Measurements from ENCODE around the gene AMFR. TPM values are rescaled to one million over a fixed set of nuclear protein-coding genes. Genes with fewer than 3 reads are reported as not detected.

Gene AMFR
- total and polyA plus RNA-seq, 2 donors, result 34.6 to 52.4 TPM

DNA sequence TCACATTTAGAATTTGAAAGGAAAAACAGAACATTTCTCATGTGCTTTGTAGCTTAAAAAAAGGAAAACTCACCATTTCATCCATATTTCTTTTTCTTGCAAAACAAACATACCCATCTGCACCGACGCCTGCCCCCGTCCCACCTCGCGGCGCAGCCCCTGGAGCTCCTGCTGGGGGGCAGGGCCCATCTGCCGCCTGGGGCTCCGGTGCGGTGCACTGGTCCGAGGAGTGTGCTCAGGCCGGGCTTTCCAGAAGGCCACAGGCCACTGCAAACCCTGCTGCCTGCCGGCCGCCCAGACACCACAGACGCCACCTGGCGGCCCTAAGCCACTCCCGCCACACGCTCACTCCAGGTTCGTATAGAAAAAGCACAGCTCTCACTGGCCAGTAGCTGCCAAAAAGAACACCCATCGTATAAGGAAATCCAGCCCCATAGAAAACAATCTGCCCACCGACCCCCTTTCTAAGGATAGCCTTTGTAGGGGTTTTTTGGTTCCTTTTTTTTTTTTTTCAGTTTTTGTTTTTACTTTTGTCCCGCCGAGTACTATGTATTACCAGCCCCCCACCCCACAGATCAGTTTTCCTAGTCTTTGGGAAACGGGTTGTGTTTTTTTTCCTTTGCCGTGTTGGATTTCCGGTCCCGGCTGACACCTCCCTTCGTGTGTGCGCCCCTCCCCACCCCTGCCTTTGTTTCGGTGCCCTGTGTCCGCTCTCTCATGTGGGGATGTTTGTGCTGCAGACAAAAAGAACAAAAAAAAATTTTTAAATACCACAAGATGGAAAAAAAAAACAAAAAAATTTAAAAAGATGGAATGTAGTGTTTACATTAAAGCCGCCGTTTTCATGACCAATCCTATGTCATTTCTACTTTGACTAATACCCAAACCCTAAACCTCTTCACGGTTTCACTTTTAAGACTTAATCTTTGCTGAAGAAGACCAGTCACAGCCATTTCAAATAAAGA is 68.8 kb downstream of the AMFR start:
- Histone ChIP-seq H3K9me3 (ENCODE audit: control insufficient read depth in 2 of 2, insufficient read depth in 1 of 2, low read length in 1 of 2) (no peaks in the 10 kb centered on the region), H3K36me3 (ENCODE audit: control insufficient read depth in 2 of 2, insufficient read depth in 2 of 2, low read length in 1 of 2) (peaks cover 0 to 8% of the 10 kb centered on the region in 2 donors), H3K27me3 (ENCODE audit: control insufficient read depth in 2 of 2, insufficient read depth in 1 of 2, low read length in 1 of 2) (no peaks in the 10 kb centered on the region), H3K4me3 (ENCODE audit: low read length in 2 of 2) (peak overlapping the region; percentile 46 to 57), H3K27ac (ENCODE audit: low read depth in 1 of 2, low read length in 1 of 2) (peak overlapping the region in 1 of 2 donors; percentile 52), H3K4me1 (ENCODE audit: control insufficient read depth in 2 of 2, insufficient read depth in 2 of 2, low read length in 2 of 2) (peaks cover 0 to 16% of the 10 kb centered on the region in 2 donors)
- WGBS, result 4% methylated on average over 33 of the region's 33 CpGs
- peak in 8 of 9 donors; percentile 14 to 68 (median 36) for DNase-seq (ENCODE audit: low read depth in 6 of 9, low spot score in 9 of 9)

DNA sequence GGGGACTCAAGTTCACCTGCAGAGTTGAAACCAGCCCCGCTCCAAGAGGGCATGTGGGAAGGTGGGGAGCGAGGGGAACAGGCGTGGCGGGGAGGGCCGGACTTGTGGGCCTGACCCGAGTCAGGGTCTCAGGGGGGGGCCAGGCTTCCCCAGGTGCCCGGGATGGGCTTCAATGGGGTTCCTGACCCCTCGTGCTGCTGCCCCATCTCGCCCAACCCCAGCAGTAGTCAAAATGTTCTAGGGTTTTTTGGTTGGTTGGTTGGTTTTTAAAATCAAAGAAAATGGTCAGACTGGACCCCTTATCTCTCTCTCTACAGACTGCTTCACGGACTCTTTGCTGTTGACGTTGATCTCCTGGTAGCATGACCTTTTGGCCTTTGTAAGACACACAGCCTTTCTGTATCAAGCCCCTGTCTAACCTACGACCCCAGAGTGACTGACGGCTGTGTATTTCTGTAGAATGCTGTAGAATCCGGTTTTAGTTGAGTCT is 69.5 kb downstream of the AMFR start:
- Histone ChIP-seq H3K4me1 (ENCODE audit: control insufficient read depth in 2 of 2, insufficient read depth in 2 of 2, low read length in 2 of 2) (peaks cover 0 to 16% of the 10 kb centered on the region in 2 donors), H3K27me3 (ENCODE audit: control insufficient read depth in 2 of 2, insufficient read depth in 1 of 2, low read length in 1 of 2) (no peaks in the 10 kb centered on the region), H3K36me3 (ENCODE audit: control insufficient read depth in 2 of 2, insufficient read depth in 2 of 2, low read length in 1 of 2) (peaks cover 0 to 8% of the 10 kb centered on the region in 2 donors), H3K4me3 (ENCODE audit: low read length in 2 of 2) (peak overlapping the region; percentile 46 to 57), H3K9me3 (ENCODE audit: control insufficient read depth in 2 of 2, insufficient read depth in 1 of 2, low read length in 1 of 2) (no peaks in the 10 kb centered on the region), H3K27ac (ENCODE audit: low read depth in 1 of 2, low read length in 1 of 2) (peak overlapping the region in 1 of 2 donors; percentile 12)
- no peak for DNase-seq (ENCODE audit: low read depth in 6 of 9, low spot score in 9 of 9)
- WGBS, result 91% methylated on average over 14 of the region's 14 CpGs

DNA sequence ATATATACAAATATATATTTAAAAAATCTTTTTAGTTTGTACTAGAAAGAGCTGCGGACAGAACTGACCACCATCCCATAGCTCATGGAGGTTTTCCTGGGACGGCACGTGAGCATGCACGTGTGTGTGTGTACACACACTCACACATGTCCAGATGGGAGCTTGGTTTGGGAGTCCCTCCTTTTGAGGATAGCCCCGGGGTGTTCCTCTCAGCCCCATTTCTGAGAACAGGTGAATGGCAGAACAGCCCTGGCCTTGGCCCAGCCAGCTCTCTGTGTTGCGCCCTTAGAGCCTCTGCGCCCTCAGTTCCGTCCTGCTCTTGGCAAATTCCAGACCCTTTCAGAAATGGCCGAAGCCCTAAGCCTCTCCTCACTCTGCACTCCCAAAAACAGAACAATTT is 70.1 kb downstream of the AMFR start:
- 98% methylated on average over 9 of the region's 9 CpGs for WGBS
- H3K9me3 ChIP-seq (ENCODE audit: control insufficient read depth in 2 of 2, insufficient read depth in 1 of 2, low read length in 1 of 2), result no peaks in the 10 kb centered on the region
- no peak overlapping the region for H3K27ac ChIP-seq (ENCODE audit: low read depth in 1 of 2, low read length in 1 of 2)
- H3K27me3 ChIP-seq (ENCODE audit: control insufficient read depth in 2 of 2, insufficient read depth in 1 of 2, low read length in 1 of 2), result no peaks in the 10 kb centered on the region
- H3K36me3 ChIP-seq (ENCODE audit: control insufficient read depth in 2 of 2, insufficient read depth in 2 of 2, low read length in 1 of 2), result peaks cover 0 to 2% of the 10 kb centered on the region in 2 donors
- no peak for DNase-seq (ENCODE audit: low read depth in 6 of 9, low spot score in 9 of 9)
- H3K4me3 ChIP-seq (ENCODE audit: low read length in 2 of 2), result no peak overlapping the region
- H3K4me1 ChIP-seq (ENCODE audit: control insufficient read depth in 2 of 2, insufficient read depth in 2 of 2, low read length in 2 of 2), result peaks cover 0 to 16% of the 10 kb centered on the region in 2 donors

DNA sequence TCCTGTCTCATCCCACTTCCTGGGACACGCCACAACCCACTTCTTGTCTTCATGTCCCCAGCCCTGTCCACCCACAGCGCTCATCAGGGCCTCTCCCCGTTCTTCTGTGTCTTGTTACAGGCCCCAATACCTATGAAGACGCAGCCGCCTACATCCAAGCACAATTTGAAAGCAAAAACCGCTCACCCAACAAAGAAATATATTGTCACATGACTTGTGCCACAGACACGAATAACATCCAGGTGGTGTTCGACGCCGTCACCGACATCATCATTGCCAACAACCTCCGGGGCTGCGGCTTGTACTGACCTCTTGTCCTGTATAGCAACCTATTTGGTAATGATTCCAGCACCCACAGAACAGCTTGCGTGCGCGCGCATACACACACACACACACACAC is 70.6 kb downstream of the AMFR start:
- H3K4me3 ChIP-seq (ENCODE audit: low read length in 2 of 2), result no peak overlapping the region
- no peaks in the 10 kb centered on the region for H3K36me3 ChIP-seq (ENCODE audit: control insufficient read depth in 2 of 2, insufficient read depth in 2 of 2, low read length in 1 of 2)
- peaks cover 0 to 12% of the 10 kb centered on the region in 2 donors for H3K4me1 ChIP-seq (ENCODE audit: control insufficient read depth in 2 of 2, insufficient read depth in 2 of 2, low read length in 2 of 2)
- DNase-seq (ENCODE audit: low read depth in 6 of 9, low spot score in 9 of 9), result no peak
- H3K27ac ChIP-seq (ENCODE audit: low read depth in 1 of 2, low read length in 1 of 2), result no peak overlapping the region
- H3K27me3 ChIP-seq (ENCODE audit: control insufficient read depth in 2 of 2, insufficient read depth in 1 of 2, low read length in 1 of 2), result no peaks in the 10 kb centered on the region
- H3K9me3 ChIP-seq (ENCODE audit: control insufficient read depth in 2 of 2, insufficient read depth in 1 of 2, low read length in 1 of 2), result no peaks in the 10 kb centered on the region
- 97% methylated on average over 17 of the region's 17 CpGs for WGBS

DNA sequence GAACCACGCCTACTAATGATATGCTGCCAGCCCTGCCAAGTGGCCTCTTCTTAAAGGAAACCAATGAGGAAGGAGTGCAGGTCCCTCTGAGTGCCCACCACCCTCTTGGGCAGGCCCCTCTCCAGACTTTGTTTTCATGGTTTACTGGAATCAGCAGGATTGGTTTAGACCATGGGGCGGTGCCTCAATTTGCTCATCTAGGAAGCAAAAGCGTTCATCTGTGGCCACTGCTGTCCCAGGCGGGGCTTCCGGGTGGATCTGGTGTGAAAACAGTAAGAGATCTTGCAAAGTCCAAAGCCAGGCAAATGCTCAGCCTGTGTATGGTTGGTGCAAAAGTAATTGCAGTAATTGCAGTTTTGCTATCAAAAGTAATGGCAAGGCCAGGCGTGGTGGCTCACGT is 71.3 kb downstream of the AMFR start:
- no peaks in the 10 kb centered on the region for H3K27me3 ChIP-seq (ENCODE audit: control insufficient read depth in 2 of 2, insufficient read depth in 1 of 2, low read length in 1 of 2)
- 97% methylated on average over 7 of the region's 7 CpGs for WGBS
- no peak for DNase-seq (ENCODE audit: low read depth in 6 of 9, low spot score in 9 of 9)

DNA sequence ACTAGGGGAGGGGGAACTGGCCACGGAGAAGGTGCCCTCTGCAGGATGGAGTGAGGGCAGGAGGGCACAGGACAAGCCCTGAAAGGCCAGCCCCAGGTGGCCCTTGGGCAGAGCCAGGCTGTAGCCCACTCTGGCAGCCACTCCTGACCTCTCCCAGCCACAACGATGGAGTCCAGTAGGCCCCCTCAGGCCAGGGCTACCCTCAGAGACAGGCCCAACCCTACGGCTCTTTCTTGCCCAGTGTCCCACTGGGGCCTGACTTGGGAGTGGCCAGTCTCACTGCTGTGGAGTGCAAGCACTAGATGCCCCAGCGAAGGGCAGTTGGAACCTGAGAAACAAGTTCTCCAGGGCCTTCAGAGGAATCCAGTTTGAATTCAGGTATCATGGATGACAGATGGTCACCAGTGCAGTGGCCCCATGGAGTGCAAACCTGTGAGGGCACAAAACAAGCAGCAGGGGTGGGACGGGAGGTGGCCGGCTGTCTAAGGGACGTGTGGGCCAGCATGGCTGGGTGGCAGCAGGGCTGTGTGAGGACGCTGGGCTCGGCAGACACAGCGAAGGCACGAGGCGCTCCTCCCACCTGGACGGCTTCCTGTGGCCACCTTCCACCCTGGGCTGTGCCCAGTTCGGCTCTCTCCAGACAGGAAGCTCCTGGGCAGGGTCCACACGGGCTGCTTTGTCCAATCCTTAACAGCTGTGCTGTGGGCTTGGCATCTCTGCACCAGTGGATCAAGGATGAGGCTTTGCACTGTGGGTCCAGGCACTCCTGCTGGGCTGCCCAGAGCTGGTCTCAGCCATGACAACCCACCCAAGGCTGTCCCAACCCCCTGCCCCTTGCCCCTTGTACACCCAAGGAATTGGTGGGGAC is 72.1 kb downstream of the AMFR start:
- no peaks in the 10 kb centered on the region for H3K27me3 ChIP-seq (ENCODE audit: control insufficient read depth in 2 of 2, insufficient read depth in 1 of 2, low read length in 1 of 2)
- H3K4me3 ChIP-seq (ENCODE audit: low read length in 2 of 2), result no peak overlapping the region
- no peaks in the 10 kb centered on the region for H3K9me3 ChIP-seq (ENCODE audit: control insufficient read depth in 2 of 2, insufficient read depth in 1 of 2, low read length in 1 of 2)
- peaks cover 0 to 11% of the 10 kb centered on the region in 2 donors for H3K4me1 ChIP-seq (ENCODE audit: control insufficient read depth in 2 of 2, insufficient read depth in 2 of 2, low read length in 2 of 2)
- no peaks in the 10 kb centered on the region for H3K36me3 ChIP-seq (ENCODE audit: control insufficient read depth in 2 of 2, insufficient read depth in 2 of 2, low read length in 1 of 2)
- 95% methylated on average over 15 of the region's 15 CpGs for WGBS
- no peak for DNase-seq (ENCODE audit: low read depth in 6 of 9, low spot score in 9 of 9)
- no peak overlapping the region for H3K27ac ChIP-seq (ENCODE audit: low read depth in 1 of 2, low read length in 1 of 2)

More for the DNA sequence above, 71.3 kb downstream of the AMFR start:
- Histone ChIP-seq H3K9me3 (ENCODE audit: control insufficient read depth in 2 of 2, insufficient read depth in 1 of 2, low read length in 1 of 2) (no peaks in the 10 kb centered on the region), H3K36me3 (ENCODE audit: control insufficient read depth in 2 of 2, insufficient read depth in 2 of 2, low read length in 1 of 2) (no peaks in the 10 kb centered on the region), H3K27ac (ENCODE audit: low read depth in 1 of 2, low read length in 1 of 2) (no peak overlapping the region), H3K4me1 (ENCODE audit: control insufficient read depth in 2 of 2, insufficient read depth in 2 of 2, low read length in 2 of 2) (peaks cover 0 to 11% of the 10 kb centered on the region in 2 donors), H3K4me3 (ENCODE audit: low read length in 2 of 2) (no peak overlapping the region)

DNA sequence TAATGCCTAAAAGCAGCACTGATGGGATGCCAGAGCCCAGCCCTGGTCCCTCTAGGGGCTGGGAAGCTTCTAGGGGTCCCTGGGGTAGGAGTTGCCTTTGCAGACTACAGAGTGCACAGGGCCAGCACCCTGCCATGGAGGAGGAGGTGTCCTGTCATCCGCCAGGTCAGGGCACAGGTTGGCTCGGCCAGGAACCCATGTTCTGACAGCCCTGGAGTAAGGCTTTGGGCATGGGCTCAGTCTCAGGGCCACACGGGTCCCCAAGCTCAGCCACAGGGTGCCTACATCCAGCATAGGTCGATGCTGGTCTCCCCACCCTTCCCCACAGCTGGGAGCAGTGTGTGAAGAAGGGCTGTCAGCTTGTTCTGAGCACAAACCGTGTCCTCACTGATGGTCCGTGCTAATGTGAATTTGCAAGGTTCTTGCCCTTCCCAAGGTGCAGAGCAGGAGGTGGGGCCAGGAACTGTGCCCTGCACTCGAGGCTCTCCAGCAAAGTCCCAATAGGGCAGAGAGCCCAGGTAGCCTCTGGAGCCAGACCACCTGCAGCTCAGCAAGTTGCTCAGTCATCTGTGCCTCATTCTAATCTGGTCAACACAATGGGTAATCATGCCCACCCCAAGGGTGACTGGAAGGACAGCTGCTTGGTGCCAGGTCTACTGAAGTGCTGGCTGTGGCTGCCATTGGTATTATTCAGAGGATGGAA is 72.8 kb downstream of the AMFR start:
- WGBS, result 91% methylated on average over 7 of the region's 7 CpGs
- DNase-seq (ENCODE audit: low read depth in 6 of 9, low spot score in 9 of 9), result no peak
- Histone ChIP-seq H3K36me3 (ENCODE audit: control insufficient read depth in 2 of 2, insufficient read depth in 2 of 2, low read length in 1 of 2) (no peaks in the 10 kb centered on the region), H3K4me1 (ENCODE audit: control insufficient read depth in 2 of 2, insufficient read depth in 2 of 2, low read length in 2 of 2) (peaks cover 0 to 11% of the 10 kb centered on the region in 2 donors), H3K27me3 (ENCODE audit: control insufficient read depth in 2 of 2, insufficient read depth in 1 of 2, low read length in 1 of 2) (no peaks in the 10 kb centered on the region), H3K27ac (ENCODE audit: low read depth in 1 of 2, low read length in 1 of 2) (no peak overlapping the region), H3K9me3 (ENCODE audit: control insufficient read depth in 2 of 2, insufficient read depth in 1 of 2, low read length in 1 of 2) (no peaks in the 10 kb centered on the region), H3K4me3 (ENCODE audit: low read length in 2 of 2) (no peak overlapping the region)

DNA sequence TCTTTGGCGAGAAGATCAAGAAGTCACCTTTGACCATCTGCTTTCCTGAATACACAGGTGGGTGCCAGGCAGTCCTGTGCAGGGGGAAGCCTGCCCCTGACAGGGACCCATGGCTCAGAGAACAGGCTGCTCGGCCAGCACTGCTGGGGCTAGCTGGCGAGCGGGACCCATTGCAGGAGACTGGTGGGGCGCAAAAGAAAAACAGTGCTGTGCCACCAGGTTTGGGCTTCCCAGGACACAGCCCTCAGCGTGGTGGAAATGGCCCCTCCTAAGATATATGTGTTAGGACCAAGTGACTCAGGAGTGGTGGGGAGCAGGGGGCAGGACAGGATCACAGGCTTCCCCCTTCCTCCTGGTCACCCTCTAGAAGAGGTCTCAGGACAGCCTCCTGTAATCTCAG is 73.9 kb downstream of the AMFR start:
- no peak overlapping the region for H3K27ac ChIP-seq (ENCODE audit: low read depth in 1 of 2, low read length in 1 of 2)
- 95% methylated on average over 6 of the region's 6 CpGs for WGBS
- H3K27me3 ChIP-seq (ENCODE audit: control insufficient read depth in 2 of 2, insufficient read depth in 1 of 2, low read length in 1 of 2), result no peaks in the 10 kb centered on the region
- no peaks in the 10 kb centered on the region for H3K9me3 ChIP-seq (ENCODE audit: control insufficient read depth in 2 of 2, insufficient read depth in 1 of 2, low read length in 1 of 2)
- H3K4me3 ChIP-seq (ENCODE audit: low read length in 2 of 2), result no peak overlapping the region
- H3K4me1 ChIP-seq (ENCODE audit: control insufficient read depth in 2 of 2, insufficient read depth in 2 of 2, low read length in 2 of 2), result peaks cover 0 to 7% of the 10 kb centered on the region in 2 donors
- DNase-seq (ENCODE audit: low read depth in 6 of 9, low spot score in 9 of 9), result no peak
- H3K36me3 ChIP-seq (ENCODE audit: control insufficient read depth in 2 of 2, insufficient read depth in 2 of 2, low read length in 1 of 2), result no peaks in the 10 kb centered on the region
